Skin epidermis (tissue), 12 donors: Measurements from ENCODE around the gene SYNCRIP.
"Not testable (repeated sequence)": the region's sequence is repeated elsewhere in the genome, so short reads cannot be mapped to it uniquely, and the experiment has no call there.

Experiments used
- H3K27ac ChIP-seq, 21 experiments: fragments of 200-600 bp; sonication (generic) in 11 of 21; one replicate each; pipeline ENCODE4 v1.5.0; 2020; ENCODE audit warnings: mild to moderate bottlenecking in 3 of 21, inconsistent platforms in 2 of 21, moderate library complexity in 2 of 21
- H3K4me3 ChIP-seq, 7 experiments: fragments of 200-600 bp; sonication (generic) in 2 of 7; one replicate each; pipeline ENCODE4 v1.5.0; 2020; ENCODE audit warnings: inconsistent platforms in 2 of 7, mild to moderate bottlenecking in 2 of 7, moderate library complexity in 1 of 7

Gene SYNCRIP

DNA sequence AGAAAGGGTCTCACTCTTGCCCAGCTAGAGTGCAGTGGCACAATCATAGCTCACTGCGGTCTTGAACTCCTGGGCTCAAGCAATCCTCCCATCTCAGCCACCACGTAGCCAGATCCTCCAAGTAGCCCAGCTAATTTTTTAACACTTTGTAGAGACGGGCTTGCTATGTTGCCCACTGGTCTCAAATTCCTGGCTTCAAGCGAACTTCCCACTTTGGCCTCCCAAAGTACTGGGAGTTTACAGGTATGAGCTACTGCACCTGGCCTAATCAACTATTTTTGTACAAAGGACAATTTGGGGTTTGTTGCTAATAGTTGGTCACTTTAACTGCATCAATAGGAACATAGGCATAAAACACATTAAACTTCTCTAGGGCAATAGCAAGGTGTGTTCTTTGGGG is 29.9 kb upstream of the SYNCRIP start:
- no peak overlapping the region for H3K27ac ChIP-seq
- no peak overlapping the region for H3K4me3 ChIP-seq

DNA sequence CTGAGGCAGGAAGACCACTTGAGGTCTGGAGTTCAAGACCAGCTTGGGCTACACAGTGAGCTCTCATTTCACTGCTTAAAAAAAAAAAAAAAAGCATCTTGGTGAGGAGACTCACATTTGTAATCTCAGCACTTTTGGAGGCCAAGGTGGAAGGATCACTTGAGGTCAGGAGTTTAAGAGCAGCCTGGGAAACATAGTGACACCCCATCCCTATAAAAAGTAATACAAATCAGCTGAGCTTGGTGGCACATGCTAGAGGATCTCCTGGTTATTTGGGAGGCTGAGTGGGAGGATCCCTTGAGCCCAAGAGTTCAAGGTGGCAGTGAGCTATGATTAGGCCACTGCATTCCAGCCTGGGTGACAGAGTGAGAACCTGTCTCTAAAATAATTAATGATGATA is 29.4 kb upstream of the SYNCRIP start:
- H3K4me3 ChIP-seq = no peak overlapping the region

DNA sequence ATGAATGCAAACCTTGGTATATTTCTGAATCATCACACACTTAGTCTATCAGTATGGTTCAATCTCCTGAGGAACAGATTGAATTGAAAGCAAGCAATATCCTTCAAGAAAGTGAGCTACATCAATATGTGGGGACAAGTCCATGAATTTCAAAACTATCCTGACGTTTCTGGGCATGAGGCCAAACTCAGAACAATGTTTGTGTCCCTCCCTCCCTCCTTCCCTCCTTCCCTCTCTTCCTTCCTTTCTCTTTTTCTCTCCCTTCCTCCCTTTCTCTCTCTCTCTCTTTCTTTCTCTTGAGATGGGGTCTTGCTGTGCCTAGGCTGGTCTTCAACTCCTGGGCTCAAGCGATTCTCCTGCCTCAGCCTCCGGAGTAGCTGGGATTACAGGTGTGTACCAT is 27.9 kb upstream of the SYNCRIP start:
- Histone ChIP-seq H3K27ac (peak overlapping the region in 5 of 21 experiments; percentile 8 to 86 (median 31)), H3K4me3 (no peak overlapping the region)

More for the DNA sequence above, 29.4 kb upstream of the SYNCRIP start:
- H3K27ac ChIP-seq = no peak overlapping the region

DNA sequence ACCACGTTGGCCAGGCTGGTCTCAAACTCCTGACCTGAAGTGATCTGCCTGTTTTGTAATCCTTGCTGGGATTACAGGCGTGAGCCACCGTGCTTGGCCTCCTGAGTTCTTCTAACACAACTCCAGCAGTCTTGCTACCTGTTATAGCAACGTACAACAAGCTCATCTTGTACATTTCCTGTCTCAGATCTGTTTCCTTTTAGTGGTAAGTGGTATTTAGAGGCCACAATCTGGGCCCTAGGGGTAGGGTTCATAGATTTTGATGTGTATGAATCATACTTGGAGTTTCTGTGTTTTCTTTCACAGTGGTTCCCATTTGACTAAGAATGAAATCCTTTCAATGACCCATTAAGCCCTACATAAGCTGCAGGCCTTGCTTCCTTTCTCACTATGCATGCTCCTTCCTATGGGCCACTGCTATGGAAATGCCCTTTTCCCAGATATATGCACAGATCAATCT is 27.1 kb upstream of the SYNCRIP start:
- Histone ChIP-seq H3K4me3 (no peak overlapping the region), H3K27ac (peak overlapping the region in 11 of 21 experiments; percentile 8 to 86 (median 49))

DNA sequence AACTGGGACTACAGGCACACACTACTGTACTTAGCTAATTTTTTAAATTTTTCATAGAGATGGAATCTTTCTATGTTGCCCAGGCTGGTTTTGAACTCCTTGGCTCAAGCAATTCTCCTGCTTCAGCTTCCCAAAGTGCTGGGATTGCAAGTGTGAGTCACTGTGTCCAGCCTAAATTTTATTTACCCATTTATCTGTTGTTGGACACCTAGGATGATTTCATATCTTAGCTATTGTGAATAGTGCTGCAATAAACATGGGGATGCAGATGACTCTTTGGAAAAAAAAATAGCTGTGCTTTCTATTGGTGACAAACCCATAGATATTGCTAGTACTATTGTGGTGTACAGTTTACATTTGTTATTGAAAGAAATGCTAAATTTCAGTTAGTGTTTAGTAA is 19.6 kb upstream of the SYNCRIP start:
- Histone ChIP-seq H3K27ac (no peak overlapping the region), H3K4me3 (no peak overlapping the region)

DNA sequence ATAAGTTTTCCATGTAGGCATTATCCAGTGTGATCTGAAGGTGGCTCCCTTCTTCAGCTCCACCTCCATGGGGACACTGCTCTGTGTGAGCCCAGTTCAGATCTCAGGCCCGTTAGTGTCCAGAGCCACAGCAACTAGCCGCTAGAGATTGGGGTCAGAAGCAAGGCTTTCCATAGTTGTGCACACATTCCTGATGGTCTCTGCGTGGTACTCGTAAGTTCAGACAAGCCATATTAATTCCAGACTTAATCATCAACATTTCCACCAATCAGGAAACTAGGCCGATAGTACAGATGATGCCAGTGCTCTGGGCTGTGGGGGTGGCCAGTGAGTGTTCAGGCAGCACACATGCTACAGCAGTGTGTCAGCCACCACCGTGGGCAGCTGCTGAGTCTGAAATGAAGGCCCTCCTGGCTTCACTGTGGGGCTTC is 17.5 kb upstream of the SYNCRIP start:
- Histone ChIP-seq H3K27ac (peak overlapping the region in 3 of 21 experiments; percentile 6 to 29 (median 29)), H3K4me3 (no peak overlapping the region)

DNA sequence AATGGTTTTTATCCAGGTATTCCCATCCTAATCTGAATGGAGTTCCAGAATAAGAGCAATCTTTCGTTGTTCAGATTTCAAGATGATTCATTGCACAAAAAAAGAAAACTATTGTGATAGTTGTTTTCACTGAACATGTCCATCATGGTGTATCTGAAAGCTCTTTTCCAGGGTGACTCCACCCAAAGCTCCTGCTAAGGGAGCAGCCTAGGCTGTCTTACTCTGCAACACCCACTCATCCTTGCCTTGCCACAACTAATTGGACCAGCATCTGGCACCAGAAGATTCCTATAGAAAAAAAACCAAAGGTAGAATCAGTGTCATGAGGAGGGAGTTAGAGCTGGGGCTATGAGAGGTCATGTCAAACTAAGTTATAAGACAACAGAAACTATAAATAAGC is 7.9 kb upstream of the SYNCRIP start:
- no peak overlapping the region for H3K4me3 ChIP-seq
- H3K27ac ChIP-seq = no peak overlapping the region

DNA sequence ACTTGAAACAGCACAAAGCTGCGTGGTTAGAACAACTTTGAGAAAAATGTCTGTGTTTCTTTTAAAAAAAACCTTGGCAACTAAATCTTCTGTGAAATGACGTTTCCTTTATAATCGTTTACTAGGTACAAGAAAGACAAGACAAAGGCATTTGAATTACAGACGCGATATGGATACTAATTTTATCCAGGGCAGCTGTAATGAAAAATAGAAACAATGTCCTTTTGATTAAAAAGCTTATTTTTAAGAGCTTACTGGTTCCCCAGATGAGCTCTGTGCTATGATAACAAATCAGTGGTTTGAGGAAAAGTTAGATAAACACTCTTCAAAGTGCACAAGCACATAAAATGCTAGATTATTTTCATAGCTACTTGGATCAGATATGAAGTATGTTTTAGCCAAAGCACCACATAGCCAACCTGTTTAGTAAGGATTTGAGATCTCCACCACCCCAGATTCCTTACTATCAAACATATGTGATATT is 1.6 kb upstream of the SYNCRIP start:
- H3K27ac ChIP-seq = peak overlapping the region; percentile 7 to 100 (median 99)
- peak overlapping the region; percentile 70 to 96 (median 86) for H3K4me3 ChIP-seq

DNA sequence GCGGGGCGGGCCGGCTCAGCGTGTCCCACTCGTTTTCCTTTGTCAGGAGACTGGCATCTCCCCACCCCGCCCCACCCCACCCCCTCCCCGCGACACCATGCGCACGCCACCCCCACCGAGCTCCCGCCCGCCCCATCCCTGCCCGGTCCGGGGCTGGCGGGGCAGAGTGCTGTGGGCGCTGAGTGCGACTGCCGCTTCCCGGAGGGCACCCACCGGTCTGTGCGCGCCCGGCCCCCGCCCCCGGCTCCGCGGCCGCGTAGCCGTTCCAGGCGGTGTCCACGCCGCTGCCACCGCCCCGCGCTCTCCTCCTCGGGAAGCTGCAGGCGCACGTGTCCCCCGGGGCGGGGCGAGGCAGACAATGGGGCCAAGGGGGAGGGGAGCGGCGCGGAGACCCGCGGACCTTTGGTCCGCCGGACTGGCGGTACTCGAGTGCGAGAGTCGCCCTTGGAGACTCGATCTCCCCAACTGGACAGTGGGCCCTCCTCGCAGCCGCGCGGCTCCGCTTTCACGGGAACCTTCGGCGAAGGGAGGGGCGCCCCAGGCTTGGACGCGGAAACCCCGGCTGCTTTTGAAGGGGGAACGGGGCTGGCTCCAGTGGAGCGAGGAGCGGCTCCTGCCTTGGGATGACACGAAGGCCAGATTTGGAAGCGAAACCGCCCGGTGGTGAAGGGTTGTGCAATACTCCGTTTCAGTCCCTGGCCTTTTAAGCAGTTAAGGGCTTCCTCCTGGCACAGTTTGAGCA is 1.0 kb upstream of the SYNCRIP start:
- Histone ChIP-seq H3K4me3 (peak overlapping the region; percentile 70 to 96 (median 86)), H3K27ac (peak overlapping the region; percentile 78 to 100 (median 99))

DNA sequence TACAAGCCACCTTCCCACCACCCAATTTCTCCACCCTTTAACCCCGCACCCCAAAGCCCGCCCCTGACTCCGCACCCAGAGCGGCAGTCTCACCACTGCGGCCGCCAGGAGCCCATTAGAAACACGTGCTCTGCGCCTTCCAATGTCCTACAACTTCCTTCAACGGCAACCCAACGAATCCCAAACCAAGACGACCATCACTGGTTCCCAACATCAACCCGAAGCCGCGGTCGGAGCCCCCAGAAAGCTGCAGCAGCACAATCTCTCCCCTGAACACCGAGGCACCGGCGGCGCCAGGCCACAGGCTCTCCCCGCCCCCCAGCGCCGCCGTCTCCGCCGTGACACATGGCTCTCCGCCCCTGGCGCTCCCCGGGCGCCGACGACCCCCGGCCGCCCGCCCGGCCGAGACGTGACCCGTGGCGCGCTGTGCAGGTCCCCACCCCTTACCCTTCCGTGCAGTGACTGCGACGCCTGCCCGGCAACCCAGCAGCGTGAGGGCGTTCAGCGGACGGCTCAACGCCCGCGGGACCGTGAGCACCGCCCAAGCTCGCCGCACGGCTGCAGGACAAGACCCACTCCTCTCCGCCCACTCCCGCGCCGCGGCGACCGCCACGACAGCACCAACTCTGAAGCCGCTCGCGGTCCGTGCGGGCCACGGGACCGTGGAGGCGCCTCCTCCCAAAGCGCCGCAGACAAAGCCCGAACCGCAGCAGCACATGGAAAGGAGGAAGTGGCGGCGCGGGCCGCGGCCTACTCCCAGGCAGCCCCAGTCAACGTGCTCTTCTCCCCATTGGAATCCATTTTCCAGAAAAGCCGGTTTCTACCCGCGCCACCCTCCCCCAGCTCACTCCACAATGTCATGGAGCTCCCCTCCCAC is 551 bp downstream of the SYNCRIP start:
- peak overlapping the region; percentile 95 to 100 (median 99) for H3K27ac ChIP-seq
- H3K4me3 ChIP-seq = peak overlapping the region; percentile 70 to 96 (median 86)

DNA sequence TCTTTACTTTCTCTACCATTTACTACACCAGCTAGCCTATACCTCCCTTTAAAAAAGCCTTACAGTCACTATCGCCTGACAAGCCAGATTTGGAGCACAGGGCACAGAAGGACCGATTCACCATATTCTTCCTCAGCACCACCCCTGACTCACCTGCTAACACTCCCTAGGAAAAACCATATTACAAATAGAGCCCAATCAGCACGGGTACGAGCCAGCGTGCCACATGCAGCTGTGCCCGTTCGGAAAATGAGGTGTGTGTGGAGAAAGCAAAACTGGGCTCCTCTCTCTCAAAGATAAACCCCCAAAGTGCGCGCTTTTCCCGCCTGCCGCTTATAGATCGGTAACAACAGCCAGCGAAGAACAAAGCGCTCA is 1.2 kb downstream of the SYNCRIP start:
- H3K27ac ChIP-seq = peak overlapping the region in 20 of 21 experiments; percentile 95 to 100 (median 99)
- peak overlapping the region; percentile 70 to 96 (median 86) for H3K4me3 ChIP-seq

DNA sequence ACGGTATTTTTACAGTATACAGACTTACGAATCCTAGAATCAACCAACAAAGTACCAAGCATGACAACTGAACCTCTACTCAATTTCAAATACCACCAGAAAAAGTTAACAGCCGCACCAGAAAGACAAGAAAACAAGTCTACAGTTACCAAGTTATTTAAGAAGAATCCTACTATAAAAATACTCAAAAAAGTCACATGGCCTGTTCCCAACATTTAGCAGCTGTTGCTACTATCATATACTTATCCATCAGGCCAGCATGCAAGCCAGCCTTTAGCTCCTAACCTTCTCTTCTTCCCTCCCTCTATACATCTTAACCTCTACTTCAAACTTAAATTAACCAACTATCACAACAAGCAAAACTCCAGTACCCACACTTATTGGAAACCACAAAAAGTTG is 1.9 kb downstream of the SYNCRIP start:
- Histone ChIP-seq H3K4me3 (peak overlapping the region; percentile 70 to 96 (median 86)), H3K27ac (peak overlapping the region in 4 of 21 experiments; percentile 95 to 100 (median 100))

DNA sequence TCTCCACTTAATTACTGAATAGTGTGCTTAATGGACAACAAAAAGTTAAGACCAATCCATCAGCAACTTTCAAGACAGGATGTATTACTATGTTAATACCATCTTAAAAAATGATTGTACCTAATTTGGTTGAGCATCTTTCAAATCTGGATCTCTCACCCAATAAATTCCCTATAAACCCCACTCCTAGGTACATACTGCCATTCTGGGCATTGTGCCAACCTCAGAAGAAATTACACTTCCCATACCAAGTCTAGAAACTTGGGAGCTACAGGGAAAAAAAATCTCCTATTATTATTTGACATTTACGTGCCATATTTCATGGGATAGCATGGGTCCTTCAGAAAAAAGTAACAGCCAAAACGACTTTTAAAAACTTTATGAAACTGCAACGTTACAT is 5.1 kb downstream of the SYNCRIP start:
- Histone ChIP-seq H3K4me3 (no peak overlapping the region), H3K27ac (no peak overlapping the region)

DNA sequence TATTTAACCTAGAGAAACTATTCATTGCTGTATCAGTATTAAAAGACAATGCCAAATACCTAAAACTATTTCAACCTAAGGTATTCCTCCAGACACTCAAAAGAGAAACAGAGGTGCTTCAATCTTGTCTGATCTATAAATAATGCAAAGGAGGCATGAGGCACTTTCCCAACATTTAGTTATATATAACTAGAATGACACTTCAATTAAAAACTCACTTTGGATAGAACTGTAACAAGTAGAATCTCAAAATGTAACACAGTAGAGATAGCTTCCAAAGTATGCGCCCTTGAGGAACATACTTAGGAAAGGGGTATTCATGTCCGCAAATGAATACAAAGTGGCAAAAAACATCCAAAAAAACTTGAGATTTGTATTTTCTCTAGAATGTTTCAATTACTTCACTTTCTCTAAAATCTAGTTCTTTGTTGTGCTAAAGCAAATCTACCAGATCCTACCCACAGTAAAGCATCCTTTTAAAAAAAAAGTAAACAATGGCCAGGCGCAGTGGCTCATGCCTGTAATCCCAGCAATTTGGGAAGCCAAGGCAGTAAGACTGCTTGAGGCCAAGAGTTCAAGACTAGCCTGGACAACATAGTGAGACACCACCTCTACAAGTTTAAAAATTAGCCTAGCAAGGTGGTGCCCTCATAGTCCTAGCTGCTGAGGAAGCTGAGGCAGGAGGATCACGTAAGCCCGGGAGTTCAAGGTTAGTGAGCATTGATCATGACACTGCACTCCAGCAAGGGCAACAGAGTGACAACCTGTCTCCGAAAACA is 10.3 kb downstream of the SYNCRIP start:
- Histone ChIP-seq H3K27ac (no peak overlapping the region), H3K4me3 (no peak overlapping the region)

DNA sequence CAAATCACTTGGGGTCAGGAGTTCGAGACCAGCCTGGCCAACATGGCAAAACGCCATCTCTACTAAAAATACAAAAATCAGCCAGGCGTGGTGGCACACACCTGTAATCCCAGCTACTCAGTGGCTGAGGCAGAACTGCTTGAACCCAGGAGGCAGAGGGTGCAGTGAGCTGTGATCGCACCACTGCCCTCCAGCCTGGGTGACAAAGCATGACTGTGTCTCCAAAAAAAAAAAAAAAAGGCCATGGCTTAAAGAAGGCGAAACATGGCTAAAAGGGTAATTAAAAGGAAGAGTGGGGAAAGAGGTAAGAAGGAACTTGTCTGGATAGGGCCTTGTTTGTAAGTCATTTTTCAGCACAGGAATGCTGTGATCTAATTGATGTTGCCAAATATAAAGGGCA is 11.6 kb downstream of the SYNCRIP start:
- not testable (repeated sequence) for H3K27ac ChIP-seq, H3K4me3 ChIP-seq

DNA sequence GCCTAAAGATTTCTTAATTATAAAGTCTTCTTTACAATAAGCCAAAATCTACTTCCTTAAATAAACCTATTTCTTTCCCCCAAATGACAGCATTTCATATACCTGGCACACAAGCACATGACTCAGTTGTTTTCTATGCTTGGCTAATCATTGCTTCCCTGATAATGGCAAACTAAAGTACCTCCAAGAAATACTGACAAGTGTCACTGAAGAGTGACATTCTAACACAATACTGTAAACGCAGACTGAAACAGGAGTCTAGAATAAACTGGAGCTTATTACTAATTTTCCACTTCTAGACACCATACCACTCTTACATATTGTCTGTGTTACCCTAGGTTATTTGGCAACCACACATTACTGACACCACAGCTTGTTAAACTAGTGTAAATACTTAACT is 14.3 kb downstream of the SYNCRIP start:
- no peak overlapping the region for H3K27ac ChIP-seq
- no peak overlapping the region for H3K4me3 ChIP-seq

DNA sequence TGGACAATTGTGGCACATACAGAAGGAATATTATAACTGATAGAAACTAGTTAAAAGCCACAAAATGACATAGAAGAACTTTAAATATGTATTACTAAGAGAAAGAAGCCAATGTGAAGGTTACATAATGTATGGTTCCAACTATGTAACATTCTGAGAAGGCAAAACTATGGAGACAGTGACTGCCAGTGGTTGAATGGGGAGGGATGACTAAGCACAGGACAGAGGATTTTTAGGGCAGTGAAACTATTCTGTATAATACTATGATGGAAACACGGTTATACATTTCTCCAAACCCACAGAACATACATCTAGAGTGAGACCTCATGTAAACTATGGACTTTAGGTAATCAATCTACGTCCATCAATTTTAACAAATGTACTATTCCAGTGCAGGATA is 22.4 kb downstream of the SYNCRIP start:
- no peak overlapping the region for H3K27ac ChIP-seq

DNA sequence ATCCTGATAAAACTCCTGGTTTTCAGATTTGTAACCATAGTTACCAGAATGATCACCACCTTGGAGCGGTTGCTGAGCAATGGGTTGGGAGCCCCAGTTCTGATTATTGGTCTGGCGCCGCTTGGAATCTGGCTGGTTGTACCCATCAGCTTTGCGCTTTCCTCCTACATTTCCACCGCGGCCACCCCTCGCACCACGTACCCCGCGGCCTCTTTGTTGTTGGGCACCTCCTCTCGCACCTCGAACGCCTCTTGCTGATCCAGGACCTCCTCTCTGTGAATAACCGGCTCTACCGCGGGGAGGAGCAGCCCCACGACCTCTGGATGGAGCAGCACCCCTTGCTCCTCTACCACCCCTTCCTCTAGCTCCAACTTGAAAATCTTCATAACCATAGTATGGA is 27.9 kb downstream of the SYNCRIP start:
- Histone ChIP-seq H3K27ac (no peak overlapping the region), H3K4me3 (no peak overlapping the region)

More for the DNA sequence above, 22.4 kb downstream of the SYNCRIP start:
- no peak overlapping the region for H3K4me3 ChIP-seq

DNA sequence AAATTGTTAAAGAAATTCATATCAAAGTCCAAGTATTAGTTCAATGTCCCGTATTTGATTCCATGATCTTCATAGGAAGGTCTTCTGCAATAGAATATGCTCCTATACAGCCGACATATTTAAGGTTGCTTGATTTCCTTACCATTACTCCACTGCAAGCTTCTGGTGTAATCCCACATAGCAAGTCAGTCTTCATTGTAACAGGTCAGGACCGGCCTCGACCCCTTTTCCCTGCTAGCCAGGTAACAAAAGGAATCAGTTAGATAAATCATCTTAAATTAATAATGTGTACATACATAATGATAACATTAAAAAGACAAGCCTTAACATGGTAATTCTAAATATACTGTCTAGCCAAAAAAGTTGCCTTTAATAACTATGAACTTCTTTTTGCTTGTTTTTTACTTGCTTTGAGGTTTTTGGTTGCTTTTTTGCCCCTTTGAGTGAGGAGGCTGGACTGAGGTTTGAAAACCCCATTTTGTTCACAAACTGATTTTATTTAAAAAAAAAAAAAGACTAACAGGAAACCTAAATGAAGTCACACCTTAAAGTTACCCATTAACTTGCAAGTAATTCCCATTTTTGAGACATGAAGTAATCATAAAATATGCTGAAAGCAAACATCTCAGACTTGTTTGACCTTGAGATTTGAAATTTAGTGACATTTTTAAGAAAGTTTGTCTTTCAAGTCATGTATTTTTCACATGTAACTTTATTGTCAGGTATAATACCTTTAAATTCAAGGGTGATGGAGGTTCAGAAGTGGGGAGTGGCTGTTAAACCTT is 29.8 kb downstream of the SYNCRIP start:
- Histone ChIP-seq H3K4me3 (no peak overlapping the region), H3K27ac (no peak overlapping the region)
